Raji (cell line): ENCODE data around the gene MBOAT1.

Experiments
- POLR2A ChIP-seq: IDR thresholded peaks from 2 replicates; pipeline ENCODE4 v1.6.1; 2011; ENCODE audit warnings: low read depth, low read length, control low read depth; ENCODE audit not compliant: insufficient read depth

The MBOAT1 gene

DNA sequence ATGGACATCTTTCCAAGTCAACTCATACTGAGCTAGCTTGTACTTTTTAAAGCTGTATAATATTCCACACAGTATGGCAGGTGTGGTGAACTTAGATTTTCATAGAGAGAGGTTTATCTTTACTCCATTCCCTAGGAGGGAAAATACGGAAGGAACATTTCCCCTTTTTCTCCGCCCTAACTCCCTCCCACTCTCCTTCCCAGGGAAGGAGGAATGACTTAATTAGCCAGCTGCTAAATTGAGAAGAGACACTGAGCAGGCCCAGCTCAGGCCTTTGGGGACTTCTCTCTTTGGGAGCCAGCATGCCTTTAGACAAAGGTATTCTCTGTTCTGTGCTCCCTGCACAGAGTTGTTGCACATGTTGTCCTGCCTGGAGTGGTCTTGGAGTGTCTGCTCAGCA, 46.1 kb downstream of the MBOAT1 start:
- no peak for TF ChIP-seq POLR2A

DNA sequence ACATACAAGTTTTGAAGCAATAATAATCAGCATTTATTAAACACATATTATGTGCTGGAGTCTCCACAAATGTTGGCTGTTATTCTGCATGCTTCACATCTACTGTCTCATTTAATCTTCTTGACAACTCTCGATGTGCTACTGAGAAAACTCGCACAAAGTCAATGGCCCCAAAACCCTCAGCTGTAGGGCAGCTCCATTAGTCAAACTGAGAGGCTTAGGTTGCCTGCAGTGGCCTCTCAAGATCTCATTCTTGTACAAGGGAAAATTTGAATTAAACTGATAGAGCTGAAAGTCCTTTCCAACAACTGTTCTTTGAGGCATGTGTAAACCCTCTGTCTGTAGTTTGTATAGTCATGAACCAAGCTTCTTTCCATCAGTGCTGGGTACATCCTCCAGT, 49.8 kb downstream of the MBOAT1 start:
- no peak for TF ChIP-seq POLR2A

- TF ChIP-seq POLR2A: no peak
Measured at GRCh38 chr6:20160541-20161283, 51.6 kb downstream of the MBOAT1 start.

- TF ChIP-seq POLR2A: no peak
Measured at GRCh38 chr6:20159781-20160540, 52.3 kb downstream of the MBOAT1 start.

DNA sequence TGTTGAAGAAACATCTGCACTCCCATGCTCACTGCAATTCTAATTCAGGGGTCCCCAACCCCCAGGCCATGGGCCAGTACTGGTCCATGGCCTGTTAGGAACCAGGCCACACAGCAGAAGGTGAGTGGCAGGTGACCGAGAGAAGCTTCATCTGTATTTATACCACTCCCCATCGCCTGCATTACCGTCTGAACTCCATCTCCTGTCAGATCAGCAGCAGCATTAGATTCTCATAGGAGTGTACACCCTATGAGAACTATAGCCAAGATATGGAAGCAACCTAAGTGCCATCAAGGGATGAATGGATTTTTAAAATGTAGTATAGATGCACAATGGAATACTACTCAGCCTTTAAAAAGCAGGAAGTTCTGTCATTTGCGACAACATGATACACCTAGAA, 53.2 kb downstream of the MBOAT1 start:
- TF ChIP-seq POLR2A: no peak

- TF ChIP-seq POLR2A: no peak
Measured at GRCh38 chr6:20158676-20159075, 53.6 kb downstream of the MBOAT1 start.

DNA sequence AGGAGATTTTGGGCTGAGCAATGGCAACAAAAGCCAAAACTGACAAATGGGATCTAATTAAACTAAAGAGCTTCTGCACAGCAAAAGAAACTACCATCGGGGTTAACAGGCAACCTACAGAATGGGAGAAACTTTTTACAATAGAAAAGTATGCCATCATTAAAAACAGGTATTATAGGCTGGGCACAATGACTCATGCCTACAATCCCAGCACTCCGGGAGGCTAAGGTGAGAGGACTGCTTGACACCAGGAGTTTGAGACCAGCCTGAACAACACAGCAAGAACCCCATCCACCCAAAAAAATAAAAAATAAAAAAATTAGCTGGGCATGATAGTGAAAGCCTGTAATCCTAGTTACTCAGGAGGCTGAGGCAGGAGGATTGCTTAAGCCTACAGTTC, 55.4 kb downstream of the MBOAT1 start:
- no peak for TF ChIP-seq POLR2A

DNA sequence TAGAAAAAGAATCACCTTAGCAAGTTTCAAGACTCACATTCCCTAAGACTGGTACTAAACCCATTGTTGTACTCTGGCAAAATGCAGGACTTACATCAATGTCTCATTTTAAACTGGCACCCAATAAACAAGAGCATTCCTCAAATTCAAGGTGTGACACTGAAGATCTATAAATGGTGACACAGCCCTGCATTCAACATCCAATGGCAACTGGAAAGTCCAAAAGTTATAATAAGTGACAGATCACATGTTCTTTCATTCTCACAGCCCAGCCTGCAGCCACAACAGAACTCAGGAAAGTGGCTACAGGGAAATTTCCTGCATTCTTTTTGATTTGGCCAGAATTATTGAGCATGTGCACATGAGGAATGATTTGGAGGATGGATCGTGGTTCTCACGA, 57.5 kb downstream of the MBOAT1 start:
- no peak for TF ChIP-seq POLR2A

- TF ChIP-seq POLR2A: no peak
Measured at GRCh38 chr6:20153194-20153593, 59.1 kb downstream of the MBOAT1 start.

GRCh38 chr6:20148433-20148832, 63.8 kb downstream of the MBOAT1 start:
- TF ChIP-seq POLR2A: no peak

- no peak for TF ChIP-seq POLR2A
Measured at GRCh38 chr6:20147469-20147868, 64.8 kb downstream of the MBOAT1 start.

GRCh38 chr6:20146291-20146690, 66.0 kb downstream of the MBOAT1 start:
- TF ChIP-seq POLR2A: no peak

DNA sequence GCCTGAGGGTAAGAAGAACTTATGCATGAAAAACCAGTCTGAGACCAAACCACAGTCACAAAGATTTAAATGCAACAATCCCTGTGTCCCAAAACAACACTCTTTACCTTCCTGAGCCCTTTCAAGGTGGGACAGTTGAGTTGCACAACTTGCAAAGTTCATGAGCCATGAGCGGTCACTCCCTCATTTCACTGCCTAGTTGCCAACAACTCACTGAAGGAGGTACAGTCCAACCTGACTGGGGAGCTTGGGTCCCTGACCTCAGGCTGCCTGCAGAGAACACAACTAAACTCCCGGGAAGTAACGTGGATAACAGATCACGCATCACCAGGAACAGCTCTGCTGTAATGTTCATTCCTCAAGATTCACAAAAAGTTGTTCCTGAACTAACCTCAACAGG, 69.4 kb downstream of the MBOAT1 start:
- TF ChIP-seq POLR2A: no peak

GRCh38 chr6:20141931-20142330, 70.3 kb downstream of the MBOAT1 start:
- no peak for TF ChIP-seq POLR2A

GRCh38 chr6:20137837-20138236, 74.4 kb downstream of the MBOAT1 start:
- TF ChIP-seq POLR2A: no peak

- no peak for TF ChIP-seq POLR2A
Measured at GRCh38 chr6:20137240-20137639, 75.0 kb downstream of the MBOAT1 start.
